Measurements from ENCODE around the gene GPC3.

DNA sequence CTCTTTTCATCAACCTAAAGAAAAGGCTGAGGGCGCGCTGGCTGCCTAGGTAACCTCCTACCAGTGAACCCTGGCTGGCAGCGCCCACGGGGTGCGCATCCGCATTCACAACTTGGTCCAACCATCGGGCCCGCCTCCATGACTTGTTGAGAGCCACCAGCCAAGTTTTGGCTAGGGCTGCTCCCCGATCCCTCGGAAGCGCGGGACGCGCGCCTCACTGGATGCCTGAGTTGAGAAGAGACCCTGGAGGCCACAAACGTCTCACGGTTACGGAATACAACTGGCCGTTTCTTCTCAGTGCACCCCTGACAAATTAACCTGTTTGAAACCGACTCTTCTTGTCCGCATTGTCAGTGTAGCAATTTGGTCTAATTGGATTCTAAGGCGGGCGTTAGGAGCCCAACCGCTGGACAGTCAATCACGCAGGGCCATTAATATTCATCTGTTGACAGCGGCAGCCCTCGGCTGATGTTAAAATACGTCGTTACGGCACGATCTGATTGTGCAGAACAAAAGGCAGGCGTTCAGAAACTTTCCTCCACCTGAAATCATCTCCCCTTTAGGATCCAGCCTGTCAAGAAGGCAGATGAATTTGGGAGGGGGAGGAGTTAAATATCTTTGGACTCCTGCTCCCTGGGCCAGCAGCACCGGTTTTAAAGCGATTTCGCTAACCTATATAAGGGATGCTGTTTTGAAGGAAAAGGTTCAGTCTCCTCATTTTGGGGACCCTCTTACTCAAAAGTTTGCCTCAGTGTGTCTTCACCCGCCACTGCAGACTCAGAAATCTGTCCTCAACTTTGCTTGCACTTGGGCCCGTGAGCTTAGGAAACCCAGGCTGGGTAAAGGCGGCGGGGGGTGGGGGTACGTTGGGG, 1.2 kb downstream of the GPC3 start:
- TF ChIP-seq, protein P1, sequence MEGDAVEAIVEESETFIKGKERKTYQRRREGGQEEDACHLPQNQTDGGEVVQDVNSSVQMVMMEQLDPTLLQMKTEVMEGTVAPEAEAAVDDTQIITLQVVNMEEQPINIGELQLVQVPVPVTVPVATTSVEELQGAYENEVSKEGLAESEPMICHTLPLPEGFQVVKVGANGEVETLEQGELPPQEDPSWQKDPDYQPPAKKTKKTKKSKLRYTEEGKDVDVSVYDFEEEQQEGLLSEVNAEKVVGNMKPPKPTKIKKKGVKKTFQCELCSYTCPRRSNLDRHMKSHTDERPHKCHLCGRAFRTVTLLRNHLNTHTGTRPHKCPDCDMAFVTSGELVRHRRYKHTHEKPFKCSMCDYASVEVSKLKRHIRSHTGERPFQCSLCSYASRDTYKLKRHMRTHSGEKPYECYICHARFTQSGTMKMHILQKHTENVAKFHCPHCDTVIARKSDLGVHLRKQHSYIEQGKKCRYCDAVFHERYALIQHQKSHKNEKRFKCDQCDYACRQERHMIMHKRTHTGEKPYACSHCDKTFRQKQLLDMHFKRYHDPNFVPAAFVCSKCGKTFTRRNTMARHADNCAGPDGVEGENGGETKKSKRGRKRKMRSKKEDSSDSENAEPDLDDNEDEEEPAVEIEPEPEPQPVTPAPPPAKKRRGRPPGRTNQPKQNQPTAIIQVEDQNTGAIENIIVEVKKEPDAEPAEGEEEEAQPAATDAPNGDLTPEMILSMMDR (IDR thresholded peaks at IDR 0.05; ENCODE audit: extremely low read depth in 1 of 2, insufficient read depth in 1 of 2, low read depth in 1 of 2, low read length in 2 of 2): no peak
- no peak for TF ChIP-seq POLR2AphosphoS5 (IDR thresholded peaks at IDR 0.05; ENCODE audit: insufficient read depth, low read depth, low read length)
- no peak for TF ChIP-seq EZH2 (IDR thresholded peaks at IDR 0.05; ENCODE audit: borderline replicate concordance, low read depth, low read length, severe bottlenecking)
- TF ChIP-seq POLR2A (IDR thresholded peaks at IDR 0.05; ENCODE audit: low read depth, low read length): no peak
- no peak for TF ChIP-seq FOS (IDR thresholded peaks at IDR 0.05; ENCODE audit: borderline replicate concordance, insufficient read depth, low read length)
- TF ChIP-seq, protein P2, sequence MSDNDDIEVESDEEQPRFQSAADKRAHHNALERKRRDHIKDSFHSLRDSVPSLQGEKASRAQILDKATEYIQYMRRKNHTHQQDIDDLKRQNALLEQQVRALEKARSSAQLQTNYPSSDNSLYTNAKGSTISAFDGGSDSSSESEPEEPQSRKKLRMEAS (IDR thresholded peaks at IDR 0.05; ENCODE audit: insufficient read depth, insufficient read length): no peak
- TF ChIP-seq JUN (IDR thresholded peaks at IDR 0.05; ENCODE audit: borderline replicate concordance, insufficient read depth, insufficient read length, low read depth): no peak
- TF ChIP-seq GATA2 (IDR thresholded peaks at IDR 0.05; ENCODE audit: insufficient read depth, insufficient read length, low read depth, low read length): no peak
